HG03039 (cell line): ENCODE data around the gene LEFTY1.
"Not testable (repeated sequence)": the region's sequence is repeated elsewhere in the genome, so short reads cannot be mapped to it uniquely, and the experiment has no call there.

Experiments used
- ATAC-seq: cut with Tn5 transposase; IDR thresholded peaks from one replicate; pipeline ENCODE4 v1.9.1; 2021; ENCODE audit warnings: mild to moderate bottlenecking, moderate library complexity; ENCODE audit not compliant: unreplicated experiment

Gene LEFTY1, protein sequence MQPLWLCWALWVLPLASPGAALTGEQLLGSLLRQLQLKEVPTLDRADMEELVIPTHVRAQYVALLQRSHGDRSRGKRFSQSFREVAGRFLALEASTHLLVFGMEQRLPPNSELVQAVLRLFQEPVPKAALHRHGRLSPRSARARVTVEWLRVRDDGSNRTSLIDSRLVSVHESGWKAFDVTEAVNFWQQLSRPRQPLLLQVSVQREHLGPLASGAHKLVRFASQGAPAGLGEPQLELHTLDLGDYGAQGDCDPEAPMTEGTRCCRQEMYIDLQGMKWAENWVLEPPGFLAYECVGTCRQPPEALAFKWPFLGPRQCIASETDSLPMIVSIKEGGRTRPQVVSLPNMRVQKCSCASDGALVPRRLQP

GRCh38 chr1:225888898-225889601 is at the start of gene LEFTY1:
Gene LEFTY1, minus strand, starts transcription at chr1:225889146. Its CDS starts 80 bp downstream, at chr1:225889066.
- ATAC-seq, result no peak

- ATAC-seq, result no peak
These were observed 48.4 kb upstream of the LEFTY1 start for GRCh38 chr1:225937048-225937968.

DNA sequence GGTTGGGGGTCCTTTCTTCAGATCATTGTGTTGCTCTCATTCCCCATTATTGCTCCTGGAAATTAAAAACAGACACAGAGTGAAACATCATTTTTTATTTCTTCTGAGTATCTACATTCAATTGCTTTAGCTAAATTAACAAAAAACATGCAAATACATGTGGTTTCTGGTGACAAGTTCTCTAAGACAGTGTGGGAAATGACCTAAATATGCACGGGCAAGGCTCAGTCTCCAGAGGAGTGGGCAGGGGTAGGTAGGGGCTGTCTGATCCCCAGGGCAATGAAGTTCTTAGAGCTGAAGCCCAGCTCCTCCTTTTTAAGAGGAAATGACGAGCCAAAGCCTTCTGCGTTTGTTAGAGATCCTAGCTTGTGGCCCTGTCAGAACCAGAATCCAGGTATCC is 47.6 kb upstream of the LEFTY1 start:
- ATAC-seq, result no peak

DNA sequence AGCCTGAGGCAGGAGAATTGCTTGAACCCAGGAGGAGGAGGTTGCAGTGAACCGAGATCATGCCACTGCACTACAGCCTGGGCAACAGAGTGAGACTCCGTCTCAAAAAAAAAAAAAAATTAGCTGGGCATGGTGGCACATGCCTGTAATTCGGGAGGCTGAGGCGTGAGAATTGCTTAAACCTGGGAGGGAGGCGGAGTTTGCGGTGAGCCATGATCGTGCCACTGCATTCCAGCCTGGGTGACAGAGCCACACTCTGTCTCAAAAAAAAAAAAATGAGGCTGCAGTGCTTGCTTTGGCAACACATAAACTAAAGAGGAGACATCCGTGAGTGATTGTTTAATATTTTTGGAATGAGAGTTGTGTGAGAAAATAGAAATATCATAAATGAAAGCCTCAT is 47.1 kb upstream of the LEFTY1 start:
- not testable (repeated sequence) for ATAC-seq

DNA sequence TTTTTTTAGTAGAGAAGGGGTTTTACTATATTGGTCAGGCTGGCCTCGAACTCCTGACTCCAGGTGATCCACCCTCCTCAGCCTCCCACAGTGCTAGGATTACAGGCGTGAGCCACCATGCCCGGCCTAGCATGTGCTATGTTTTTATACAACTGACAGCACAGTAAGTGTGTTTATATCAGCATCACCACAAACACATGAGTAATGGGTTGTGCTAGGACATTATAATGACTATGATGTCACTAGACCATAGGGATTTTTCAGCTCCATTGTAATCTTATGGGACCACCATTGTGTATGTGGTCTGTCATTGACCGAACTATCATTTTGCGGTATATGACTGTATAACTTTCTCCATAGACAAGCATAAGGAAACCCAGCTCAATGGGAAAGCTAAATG is 45.8 kb upstream of the LEFTY1 start:
- no peak for ATAC-seq

GRCh38 chr1:225933072-225933471 is 44.1 kb upstream of the LEFTY1 start:
- no peak for ATAC-seq

DNA sequence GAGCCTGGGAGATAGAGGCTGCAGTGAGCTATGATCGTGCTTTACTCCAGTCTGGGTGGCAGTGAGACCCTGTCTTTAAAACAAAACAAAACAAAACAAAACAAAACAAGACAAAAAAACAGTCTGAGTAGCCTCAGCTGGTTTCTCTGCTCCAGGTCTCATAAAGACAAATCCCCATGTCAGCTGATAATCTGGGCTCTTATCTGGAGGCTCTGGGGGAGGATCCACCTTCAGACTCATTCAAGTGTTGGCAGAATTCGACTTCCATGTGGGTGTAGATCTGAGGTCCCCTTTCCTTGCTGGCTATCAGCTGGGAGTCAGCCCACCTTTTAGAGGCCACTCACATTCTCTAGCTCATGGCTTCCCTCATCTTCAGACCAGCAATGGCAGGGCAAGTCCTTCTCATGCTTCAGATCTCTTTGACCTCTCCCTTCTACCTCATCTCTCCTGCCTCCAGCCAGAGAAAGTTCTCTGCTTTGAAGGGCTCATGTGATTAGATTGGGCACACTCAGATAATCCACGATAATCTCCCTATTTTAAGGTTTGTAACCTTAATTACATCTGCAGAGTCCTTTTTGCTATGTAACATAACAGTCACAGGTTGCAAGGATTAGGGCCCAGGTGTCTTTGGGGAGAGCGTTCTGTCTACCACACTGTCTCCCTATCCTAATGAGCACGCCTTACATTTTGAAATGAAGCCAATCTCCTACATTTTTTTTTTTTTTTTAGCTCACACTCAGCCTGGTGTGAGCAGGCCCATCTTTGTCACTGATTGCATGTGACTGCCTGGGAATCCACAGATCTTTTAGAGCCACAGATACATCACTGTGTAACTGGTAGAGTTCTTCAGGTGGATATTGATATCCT is 42.6 kb upstream of the LEFTY1 start:
- ATAC-seq, result no peak

- no peak for ATAC-seq
These were observed 41.6 kb upstream of the LEFTY1 start for GRCh38 chr1:225930566-225930965.

GRCh38 chr1:225929462-225929861 is 40.5 kb upstream of the LEFTY1 start:
- ATAC-seq, result not testable (repeated sequence)

DNA sequence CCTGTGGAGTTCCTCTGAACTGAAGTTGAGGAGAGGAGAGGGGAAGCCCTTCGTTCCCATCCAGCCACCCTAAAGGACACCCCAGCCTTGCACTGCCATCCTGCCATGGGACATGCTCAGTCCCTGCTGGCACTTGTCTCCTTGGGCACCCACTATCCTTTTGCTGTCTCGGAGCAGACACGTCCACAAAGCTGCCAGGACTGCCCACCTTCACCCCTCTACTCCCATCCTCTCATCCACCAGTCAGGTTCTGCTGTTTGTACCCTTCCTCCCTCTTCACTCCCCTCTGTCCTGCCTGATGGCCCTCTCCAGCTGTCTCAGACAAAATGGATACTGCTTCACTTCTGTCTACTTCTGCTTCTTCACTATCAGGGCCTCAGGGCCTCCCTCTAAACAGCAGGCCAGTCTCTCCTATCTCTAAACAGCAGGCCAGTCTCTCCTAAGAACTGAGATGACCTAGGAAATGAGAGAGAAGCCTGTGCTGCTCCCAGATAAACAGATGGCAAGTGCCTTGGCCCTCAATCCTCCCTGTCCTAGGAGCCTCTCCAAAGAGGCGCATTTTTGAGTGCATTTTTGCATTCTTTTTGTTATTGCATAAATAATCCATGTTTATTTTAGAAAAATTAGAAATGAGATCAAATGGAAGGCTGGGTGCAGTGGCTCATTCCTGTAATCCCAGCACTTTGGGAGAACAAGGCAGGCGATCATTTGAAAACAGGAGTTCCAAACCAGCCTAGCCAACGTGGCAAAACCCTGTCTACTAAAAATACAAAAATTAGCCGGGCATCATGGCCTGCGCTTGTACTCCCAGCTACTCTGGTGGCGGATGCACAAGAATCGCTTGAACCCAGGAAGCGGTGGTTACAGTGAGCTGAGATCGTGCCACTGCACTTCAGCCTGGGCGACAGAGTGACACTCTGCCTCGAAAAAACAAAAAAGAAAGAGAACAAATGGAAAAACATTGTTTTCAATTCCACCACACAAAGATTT is 39.5 kb upstream of the LEFTY1 start:
- ATAC-seq, result no peak

DNA sequence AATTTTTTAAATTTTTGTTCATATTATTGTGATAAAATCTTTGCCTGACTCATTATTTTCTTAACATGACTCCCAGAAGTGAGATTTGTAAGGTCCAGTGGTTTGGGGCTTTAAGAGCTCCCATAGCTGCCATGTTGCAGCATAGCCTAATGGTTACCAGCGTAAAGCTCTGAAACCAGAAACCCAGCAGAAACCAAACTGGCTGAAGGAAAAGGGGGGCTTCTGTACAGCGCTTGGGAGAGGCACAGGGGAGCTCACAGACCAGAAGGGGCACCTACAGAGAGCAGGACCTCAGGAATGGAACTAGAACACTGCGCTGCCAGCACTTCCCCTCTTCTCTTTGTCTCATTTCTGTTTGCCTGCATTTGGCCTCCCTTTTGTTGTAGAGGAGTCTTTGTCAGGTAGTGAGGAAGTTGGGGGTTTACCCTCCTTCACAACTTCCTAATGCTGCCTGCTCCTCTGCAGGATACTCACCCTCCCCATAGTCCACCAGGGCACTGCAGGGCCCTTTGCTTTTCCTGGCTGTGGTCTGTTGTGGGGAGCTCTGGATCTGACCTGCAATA is 37.7 kb upstream of the LEFTY1 start:
- ATAC-seq, result no peak

DNA sequence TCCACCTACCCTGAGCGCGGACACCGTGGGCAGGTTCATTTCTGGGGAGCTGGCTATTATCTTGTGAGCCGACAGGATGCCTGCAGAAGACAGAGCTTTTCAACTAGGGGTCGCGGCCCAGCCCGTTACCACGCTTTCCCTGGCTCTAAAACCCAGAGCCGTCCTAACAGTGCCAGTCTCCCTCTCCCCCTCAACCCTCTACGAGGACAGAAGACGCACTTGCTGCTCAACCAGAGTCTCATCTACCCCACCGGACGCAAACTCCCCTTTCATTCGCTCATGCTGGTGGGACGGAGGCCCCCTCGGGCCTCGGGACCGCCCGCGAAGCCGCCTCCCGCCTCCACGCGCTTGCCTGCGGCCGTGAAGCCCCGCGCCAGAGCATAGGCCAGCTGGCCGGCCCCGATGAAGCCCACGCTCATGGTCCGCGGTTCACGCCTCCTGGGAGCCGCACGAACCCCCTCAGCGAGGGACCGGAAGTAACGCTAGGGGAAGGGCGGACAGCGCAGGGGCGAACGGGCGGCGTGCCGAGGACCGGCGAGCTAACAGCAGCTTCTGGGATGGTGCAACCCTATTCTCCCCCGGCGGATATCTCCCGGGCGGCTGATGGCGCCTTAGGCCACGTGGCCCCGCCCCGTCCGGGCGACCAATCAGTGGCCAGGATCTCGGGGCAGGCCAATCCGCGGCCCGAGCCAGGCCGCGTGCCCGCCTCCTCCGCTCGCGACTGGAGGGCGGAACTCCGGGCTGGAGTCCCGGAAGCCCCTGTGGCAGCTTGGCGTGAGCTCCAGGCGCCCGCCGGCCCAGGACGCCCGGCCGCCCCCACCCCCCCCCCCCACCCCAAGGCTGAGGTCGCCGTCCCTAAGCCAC is 35.0 kb upstream of the LEFTY1 start, which contains the start of gene PYCR2:
PYCR2 (minus strand) TSS at position 559 of the 864 bp plus-strand sequence; CDS start at position 419, 140 bp downstream.
- ATAC-seq, result peak; percentile 97

DNA sequence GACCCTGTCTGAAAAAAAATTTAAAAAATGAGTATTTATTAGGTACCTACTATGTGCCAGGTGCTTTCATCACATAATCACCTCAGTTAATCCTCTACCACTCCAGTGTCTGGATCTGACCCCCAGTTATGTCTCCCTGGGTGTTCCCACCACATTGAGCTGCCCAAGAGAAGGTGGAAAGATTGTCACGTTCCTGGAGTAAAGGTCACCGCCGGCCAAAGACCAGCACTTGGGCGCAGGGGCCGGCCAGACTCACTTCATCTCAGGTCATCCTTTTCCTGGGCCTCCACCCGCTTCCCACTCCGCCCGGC is 34.4 kb upstream of the LEFTY1 start:
- ATAC-seq, result no peak

- ATAC-seq, result no peak
These were observed 33.1 kb upstream of the LEFTY1 start for GRCh38 chr1:225921734-225922709.

GRCh38 chr1:225919906-225920305 is 31.0 kb upstream of the LEFTY1 start:
- ATAC-seq, result no peak

- no peak for ATAC-seq
These were observed 29.3 kb upstream of the LEFTY1 start for GRCh38 chr1:225918280-225918679.

GRCh38 chr1:225917536-225917935 is 28.6 kb upstream of the LEFTY1 start:
- ATAC-seq, result no peak
